Colonic mucosa (tissue), 4 donors: ENCODE results near the gene KRT20. TPM values are rescaled to one million over a fixed set of nuclear protein-coding genes. Genes with fewer than 3 reads are reported as not detected.
"Not testable (repeated sequence)": the region's sequence is repeated elsewhere in the genome, so short reads cannot be mapped to it uniquely, and the experiment has no call there.

Experiments used
- DNase-seq: peaks from one replicate; pipeline ENCODE4 v3.0.0-alpha.2; 2020
- H3K27ac ChIP-seq: fragments of 200-600 bp; one replicate; pipeline ENCODE4 v1.8.0; 2021
- H3K27me3 ChIP-seq: fragments of 200-600 bp; one replicate; pipeline ENCODE4 v1.8.0; 2021
- H3K36me3 ChIP-seq: fragments of 200-600 bp; one replicate; pipeline ENCODE4 v1.8.0; 2021
- H3K4me1 ChIP-seq: fragments of 200-600 bp; one replicate; pipeline ENCODE4 v1.8.0; 2021; ENCODE audit warnings: mild to moderate bottlenecking
- H3K4me3 ChIP-seq: fragments of 200-600 bp; one replicate; pipeline ENCODE4 v1.8.0; 2021
- H3K9ac ChIP-seq, 2 donors: one replicate each; pipeline ENCODE4 v1.7.0; 2013; ENCODE audit warnings: control low read depth in 2 of 2, low read depth in 2 of 2, low read length in 2 of 2
- H3K9me3 ChIP-seq: fragments of 200-600 bp; one replicate; pipeline ENCODE4 v1.8.0; 2021
- CTCF ChIP-seq: fragments of 200-600 bp; IDR thresholded peaks from one replicate; pipeline ENCODE4 v1.8.0; 2022; ENCODE audit warnings: antibody characterized with exemption, mild to moderate bottlenecking
- intact Hi-C: fragments of 100-400 bp; cut with DNase I; formaldehyde crosslinking; loops from one replicate; pipeline ENCODE4 v1.14.1; 2022
- total RNA-seq, 2 donors: library from RNA; stranded (reverse); fragmentation: NEBNext Ultra II Directional in 1 of 2; extraction: Animal tissue kit (Norgen Biotek cat#: 25700) in 1 of 2; gene quantifications; one replicate each; pipeline ENCODE4 v1.2.1, GENCODE V29; 2021
- donor health status: healthy.
- donor health status: DM: no; HTN: no; CAD: no.
- donor health status: DM: no; HTN: no; CAD: no.

The KRT20 gene
- total RNA-seq, 2 donors from 2014 or later, result 1,610 to 1,735 TPM

- no peaks in the 10 kb centered on the region for H3K27me3 ChIP-seq
- TF ChIP-seq CTCF, result no peak
- intact Hi-C loops, result loop anchor here (5.0 to 10.0 kb wide), 2 partner anchors 48 to 465 kb away; no protein-coding TSS in a partner anchor
- H3K27ac ChIP-seq, result no peak overlapping the region
- no peaks in the 10 kb centered on the region for H3K9me3 ChIP-seq
- no peaks in the 10 kb centered on the region for H3K4me1 ChIP-seq
- no peak overlapping the region for H3K9ac ChIP-seq
- no peak overlapping the region for H3K4me3 ChIP-seq
- no peaks in the 10 kb centered on the region for H3K36me3 ChIP-seq
- DNase-seq, result peak; percentile 35
Measured at GRCh38 chr17:40859536-40859935, 25.5 kb downstream of the KRT20 start.

GRCh38 chr17:40858667-40859066 is 26.4 kb downstream of the KRT20 start:
- H3K4me3 ChIP-seq, H3K4me1 ChIP-seq, DNase-seq, H3K27ac ChIP-seq, H3K36me3 ChIP-seq, H3K9ac ChIP-seq, H3K27me3 ChIP-seq, H3K9me3 ChIP-seq: not testable (repeated sequence)
- intact Hi-C loops, result loop anchor here (5.0 to 10.0 kb wide), 2 partner anchors 49 to 466 kb away; no protein-coding TSS in a partner anchor

- H3K4me1 ChIP-seq, result no peaks in the 10 kb centered on the region
- no peaks in the 10 kb centered on the region for H3K27me3 ChIP-seq
- no peak for TF ChIP-seq CTCF
- no peaks in the 10 kb centered on the region for H3K9me3 ChIP-seq
- no peak for DNase-seq
- H3K4me3 ChIP-seq, result no peak overlapping the region
- no peak overlapping the region for H3K9ac ChIP-seq
- no peak overlapping the region for H3K27ac ChIP-seq
- intact Hi-C loops, result loop anchor here (5.0 to 10.0 kb wide), 2 partner anchors 50 to 467 kb away; no protein-coding TSS in a partner anchor
- no peaks in the 10 kb centered on the region for H3K36me3 ChIP-seq
Measured at GRCh38 chr17:40857535-40857934, 27.5 kb downstream of the KRT20 start.

- intact Hi-C loops, result loop anchor here (10.0 kb wide), 1 partner anchor 471 kb away; no protein-coding TSS in a partner anchor
- H3K4me3 ChIP-seq, result no peak overlapping the region
Measured at GRCh38 chr17:40854175-40854814, 30.7 kb downstream of the KRT20 start.

GRCh38 chr17:40852364-40852763 is 32.7 kb downstream of the KRT20 start:
- no peak for DNase-seq
- intact Hi-C loops, result loop anchor here (10.0 kb wide), 1 partner anchor 472 kb away; no protein-coding TSS in a partner anchor
- no peaks in the 10 kb centered on the region for H3K9me3 ChIP-seq
- no peak for TF ChIP-seq CTCF
- no peak overlapping the region for H3K9ac ChIP-seq
- H3K4me3 ChIP-seq, result no peak overlapping the region
- no peaks in the 10 kb centered on the region for H3K4me1 ChIP-seq
- H3K36me3 ChIP-seq, result no peaks in the 10 kb centered on the region
- no peaks in the 10 kb centered on the region for H3K27me3 ChIP-seq
- H3K27ac ChIP-seq, result no peak overlapping the region

More at GRCh38 chr17:40854175-40854814, 30.7 kb downstream of the KRT20 start:
- no peak overlapping the region for H3K9ac ChIP-seq
- no peak for TF ChIP-seq CTCF
- H3K27ac ChIP-seq, result no peak overlapping the region
- no peak for DNase-seq
- no peaks in the 10 kb centered on the region for H3K4me1 ChIP-seq
- no peaks in the 10 kb centered on the region for H3K36me3 ChIP-seq
- H3K27me3 ChIP-seq, result no peaks in the 10 kb centered on the region
- no peaks in the 10 kb centered on the region for H3K9me3 ChIP-seq
